Measurements from ENCODE around the gene NEGR1.

Gene NEGR1

DNA sequence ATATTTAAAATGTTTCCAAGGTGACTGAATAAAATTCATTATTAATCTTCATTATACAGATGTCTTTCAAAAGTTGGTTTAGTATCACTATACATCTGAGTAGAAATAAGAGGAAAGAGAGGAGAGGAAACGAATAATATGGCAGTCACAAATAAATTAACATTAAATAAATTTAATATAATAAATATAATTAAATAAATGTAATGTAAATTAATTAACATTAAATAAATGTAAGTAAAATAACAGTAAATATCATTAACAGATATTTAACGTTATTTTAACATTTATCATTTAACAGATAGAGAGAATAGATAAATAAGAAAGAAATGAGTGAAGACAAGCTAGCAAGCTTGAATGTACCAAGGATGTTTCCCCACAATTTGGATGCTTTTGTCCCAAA, 592.7 kb downstream of the NEGR1 start:
- no peak for DNase-seq (ENCODE audit: low read depth)

DNA sequence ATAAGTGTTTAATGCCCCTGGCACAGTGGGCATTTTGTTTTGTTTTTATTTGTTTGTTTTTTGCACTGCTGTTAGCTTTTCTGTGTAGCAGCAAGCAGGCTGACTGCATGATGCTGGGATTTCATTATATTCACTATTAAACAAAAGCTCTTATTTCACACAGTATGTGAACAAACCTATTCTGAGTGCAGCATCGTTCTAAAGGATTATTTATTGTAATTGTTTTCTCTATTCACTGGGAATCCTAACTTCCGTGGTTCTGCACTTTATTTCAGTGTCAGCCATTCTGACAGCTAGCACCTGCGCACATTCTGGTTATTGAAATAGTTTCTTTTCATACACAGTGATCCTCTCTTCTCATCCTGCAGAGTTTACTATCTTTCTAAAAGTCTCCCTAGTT, 595.0 kb downstream of the NEGR1 start:
- no peak for DNase-seq (ENCODE audit: low read depth)

DNA sequence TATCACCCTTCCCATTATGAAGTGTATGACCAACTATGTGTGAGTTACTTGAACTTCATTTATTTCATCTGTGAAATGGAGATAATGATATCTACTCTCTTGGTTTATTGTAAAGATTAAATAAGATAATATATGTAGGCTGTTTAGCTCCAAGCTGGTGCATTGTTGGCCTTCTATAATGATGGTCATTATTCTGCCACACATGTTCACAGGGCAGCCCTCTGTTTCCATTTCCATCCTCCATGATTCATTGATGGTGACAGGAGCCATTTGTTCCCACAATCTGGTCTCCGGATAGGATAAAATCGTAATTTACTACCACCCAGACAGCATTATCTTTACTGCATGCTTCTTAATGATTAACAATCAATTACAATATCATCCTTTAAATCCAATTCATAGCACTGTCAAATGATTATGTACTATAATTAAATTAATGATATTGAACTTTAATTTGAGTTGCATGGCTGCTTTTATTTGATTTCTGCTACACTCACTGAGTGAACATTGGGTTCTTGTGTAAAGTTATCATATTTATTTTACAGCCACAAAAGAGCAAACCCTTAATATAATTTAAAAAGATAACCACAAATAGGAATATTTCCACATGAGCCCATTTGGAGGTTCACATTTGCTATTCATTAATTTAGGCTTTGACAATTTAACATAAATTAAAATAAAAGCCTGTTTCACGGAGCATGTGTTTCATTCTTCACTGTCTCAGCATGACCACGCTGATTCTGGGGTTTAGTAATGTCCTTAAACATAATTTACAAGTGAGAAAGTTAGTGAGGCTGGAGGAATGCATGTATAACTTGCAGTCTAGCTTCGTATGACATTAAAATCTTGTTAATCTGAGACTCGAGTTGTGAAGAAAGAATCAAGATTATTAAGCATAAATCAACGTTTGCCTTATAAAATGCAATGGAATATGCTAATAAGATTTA, 605.1 kb downstream of the NEGR1 start:
- DNase-seq (ENCODE audit: low read depth) = no peak

DNA sequence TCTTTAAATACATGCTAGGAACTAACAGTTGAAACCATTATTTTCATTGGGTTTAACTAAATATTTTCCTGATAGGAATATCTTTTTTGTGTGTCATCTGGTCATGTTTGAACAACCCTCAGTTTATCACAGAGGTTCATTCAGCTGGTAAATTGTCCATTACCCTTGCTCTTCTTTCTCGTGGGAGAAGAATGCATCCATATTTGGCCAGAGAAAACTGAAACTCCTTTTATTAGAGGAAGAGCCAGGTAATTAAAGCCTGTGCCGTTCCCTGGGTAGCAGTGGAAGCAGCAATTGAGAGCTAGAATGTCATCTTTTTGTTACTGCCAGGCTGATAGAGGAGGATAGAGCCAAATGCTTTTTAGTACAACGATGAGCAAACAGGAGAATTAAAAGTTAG, 614.3 kb downstream of the NEGR1 start:
- no peak for DNase-seq (ENCODE audit: low read depth)

DNA sequence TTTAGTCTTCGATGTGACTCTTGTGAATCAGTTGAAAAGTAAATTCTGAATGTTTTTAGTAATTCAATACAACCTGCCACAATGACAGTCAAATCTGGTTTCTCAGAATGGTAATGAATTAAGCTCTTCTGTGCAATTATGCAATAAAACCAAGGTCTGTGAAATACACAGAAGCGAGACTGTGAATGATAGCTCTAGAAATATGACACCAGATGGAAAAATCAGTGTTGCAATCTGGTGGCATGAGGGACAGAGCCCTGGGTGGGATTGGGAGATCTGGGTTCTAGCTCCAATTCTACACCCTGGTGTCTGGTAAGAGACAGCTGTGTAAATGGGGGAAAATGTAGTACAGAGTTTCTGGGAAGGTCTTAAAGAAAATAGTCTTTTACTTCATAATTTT, 615.1 kb downstream of the NEGR1 start:
- DNase-seq (ENCODE audit: low read depth) = peak; percentile 42

DNA sequence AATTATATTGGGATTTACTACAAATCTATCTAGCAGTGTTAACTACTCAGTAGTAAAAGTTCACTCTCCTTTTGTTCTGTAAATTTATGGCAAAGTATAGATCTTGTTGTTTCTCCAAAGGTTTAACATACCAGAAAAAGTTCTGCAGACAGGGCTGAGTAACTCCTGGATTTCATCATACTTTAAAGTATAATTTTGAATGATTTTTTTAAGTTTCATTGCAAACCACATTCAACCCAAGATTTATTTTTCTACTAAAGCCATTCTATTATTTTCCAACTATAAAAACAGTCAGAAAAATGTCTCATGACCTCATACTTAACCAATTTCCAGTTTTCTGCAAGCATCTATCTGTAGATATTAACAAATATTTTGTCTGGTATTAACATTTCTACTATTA, 615.7 kb downstream of the NEGR1 start:
- DNase-seq (ENCODE audit: low read depth) = peak; percentile 25

DNA sequence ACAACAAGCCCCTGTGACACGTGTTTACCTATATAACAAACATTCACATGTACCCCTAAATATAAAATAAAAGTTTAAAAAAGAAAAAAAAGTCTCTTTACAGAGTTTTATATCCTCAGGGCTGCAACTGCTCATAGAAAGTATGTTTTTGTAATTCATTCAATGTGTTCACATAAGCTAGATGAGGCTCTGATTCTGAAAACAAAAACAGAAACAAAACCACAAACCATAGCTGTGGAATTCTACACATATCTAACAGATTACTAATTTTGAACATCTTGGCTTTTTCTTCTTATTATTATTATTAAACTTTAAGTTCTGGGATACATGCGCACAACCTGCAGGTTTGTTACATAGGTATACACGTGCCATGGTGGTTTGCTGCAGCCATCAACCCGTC, 621.9 kb downstream of the NEGR1 start:
- peak; percentile 38 for DNase-seq (ENCODE audit: low read depth)

DNA sequence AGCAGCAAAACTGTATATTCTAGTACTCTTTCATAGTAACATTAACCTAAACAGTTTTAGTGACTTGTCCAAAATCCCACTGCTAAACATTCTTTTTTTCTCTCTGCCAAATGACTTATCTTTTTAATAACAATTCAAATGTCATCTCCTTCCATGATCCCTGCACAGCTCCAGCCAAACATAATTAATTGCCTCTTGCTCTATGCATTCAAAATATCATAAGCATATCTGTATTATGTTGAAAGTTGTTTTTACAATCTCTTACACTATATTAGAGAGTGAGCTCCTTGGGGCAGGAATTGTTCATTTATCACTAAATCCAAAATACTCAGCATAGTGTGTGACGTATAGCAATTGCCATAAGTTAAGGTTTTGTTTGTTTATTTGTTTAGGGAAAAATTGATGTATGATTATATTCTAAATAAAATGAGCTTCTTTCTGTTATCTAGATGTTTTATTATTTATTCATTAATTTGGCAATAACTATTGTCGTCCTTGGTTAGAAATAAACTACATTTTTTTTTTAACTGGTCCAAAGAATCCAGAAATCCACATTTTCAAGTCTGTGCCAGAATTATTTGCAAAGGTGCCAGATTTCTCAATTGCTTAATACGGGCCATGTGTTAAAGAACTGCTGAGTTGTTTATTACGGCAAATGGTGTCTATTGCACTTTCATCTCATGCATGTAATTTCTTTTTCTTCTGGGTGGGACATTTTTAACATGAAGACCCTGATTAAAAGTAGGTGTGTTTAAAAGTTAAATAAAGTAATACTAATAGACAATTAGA, 624.3 kb downstream of the NEGR1 start:
- DNase-seq (ENCODE audit: low read depth) = peak; percentile 7

DNA sequence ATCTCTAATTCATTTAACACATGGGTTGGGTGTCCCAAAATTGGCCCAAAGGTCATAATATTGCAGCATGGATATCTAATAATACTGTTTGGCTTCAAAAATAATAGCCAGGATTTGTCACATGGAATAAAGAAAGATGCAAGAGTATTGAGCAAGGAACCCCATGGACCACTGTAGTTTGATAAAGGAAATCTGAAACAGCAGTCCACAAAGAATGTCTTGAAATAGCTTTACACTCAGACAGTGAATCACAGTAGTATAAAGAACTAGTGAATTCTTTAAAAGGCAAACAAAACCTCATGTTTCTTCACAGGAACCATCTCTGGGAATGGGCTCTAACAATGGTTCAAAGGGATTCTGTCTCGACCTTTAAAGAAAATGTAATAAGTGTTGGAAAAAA, 625.4 kb downstream of the NEGR1 start:
- peak; percentile 8 for DNase-seq (ENCODE audit: low read depth)

DNA sequence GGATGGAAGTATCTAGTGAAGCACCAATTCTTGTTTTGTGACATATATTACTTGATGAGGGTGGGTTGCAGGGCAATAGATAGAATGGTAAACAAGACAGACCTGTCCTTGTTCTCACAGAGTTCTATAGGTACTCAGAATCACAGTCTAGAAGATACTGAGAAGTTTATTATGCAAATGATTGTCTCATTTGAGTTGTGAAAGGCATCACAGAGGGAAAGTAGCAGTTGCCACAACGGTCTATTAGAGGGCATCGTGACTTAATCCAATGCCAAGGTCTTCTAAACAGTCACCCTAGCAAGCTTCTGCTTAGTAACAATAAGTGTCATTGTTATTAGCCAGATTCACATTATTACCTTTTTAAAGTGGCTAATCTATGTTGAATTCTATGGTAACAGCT, 626.7 kb downstream of the NEGR1 start:
- DNase-seq (ENCODE audit: low read depth) = no peak

DNA sequence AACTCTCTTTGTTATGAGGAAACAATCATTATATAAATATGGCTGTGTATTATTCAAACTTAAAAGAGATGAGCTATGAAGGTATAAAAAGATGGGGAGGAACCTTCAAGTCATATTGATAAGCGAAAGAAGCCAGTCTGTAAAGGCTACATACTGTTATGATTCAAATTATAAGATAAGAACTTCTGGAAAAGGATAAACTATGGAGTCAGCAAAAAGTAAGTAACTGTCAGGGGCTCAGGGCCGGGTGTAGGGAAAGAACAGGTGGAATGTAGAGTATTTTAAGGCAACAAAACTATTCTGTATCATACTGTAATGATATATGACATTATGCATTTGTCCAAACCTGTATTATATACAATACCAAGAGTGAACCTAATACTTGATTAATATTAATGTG, 628.4 kb downstream of the NEGR1 start:
- no peak for DNase-seq (ENCODE audit: low read depth)

DNA sequence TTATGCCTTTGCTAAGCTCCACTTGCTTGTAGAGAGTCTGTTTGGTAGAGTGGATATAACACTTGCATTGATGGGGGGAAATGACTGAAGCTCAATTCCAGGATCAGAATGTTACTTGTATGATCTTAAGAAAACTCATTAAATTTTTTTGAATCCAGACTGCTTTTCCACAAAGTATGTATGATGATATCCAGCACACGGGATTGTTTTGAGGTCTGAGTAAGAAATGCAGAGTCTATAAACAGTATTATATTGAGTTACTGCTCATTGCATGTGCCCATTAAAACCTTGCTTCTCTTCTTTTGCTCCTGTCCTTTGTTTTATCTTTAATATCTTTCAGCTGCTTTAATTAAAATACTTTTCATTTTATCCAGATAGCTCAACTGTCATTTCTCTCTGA, 631.1 kb downstream of the NEGR1 start:
- DNase-seq (ENCODE audit: low read depth) = no peak

DNA sequence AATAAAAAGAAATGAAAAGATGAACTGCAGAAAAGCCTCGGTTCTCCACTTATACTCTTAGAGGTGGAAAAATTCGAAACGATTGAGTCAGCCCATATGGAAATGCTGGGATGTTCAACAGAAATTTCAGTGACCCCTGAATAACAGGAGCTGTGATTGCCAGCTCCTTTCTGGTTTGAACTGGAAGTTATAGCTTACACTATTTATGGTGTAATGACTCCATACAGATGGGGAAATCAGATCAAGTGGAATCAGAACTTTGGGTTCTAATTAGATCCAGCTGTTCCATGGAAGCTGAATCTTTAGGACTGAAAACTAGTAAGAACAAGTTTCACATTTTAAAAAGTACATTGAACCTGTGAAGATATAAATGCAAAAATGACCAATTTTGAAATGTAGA, 632.2 kb downstream of the NEGR1 start:
- no peak for DNase-seq (ENCODE audit: low read depth)

DNA sequence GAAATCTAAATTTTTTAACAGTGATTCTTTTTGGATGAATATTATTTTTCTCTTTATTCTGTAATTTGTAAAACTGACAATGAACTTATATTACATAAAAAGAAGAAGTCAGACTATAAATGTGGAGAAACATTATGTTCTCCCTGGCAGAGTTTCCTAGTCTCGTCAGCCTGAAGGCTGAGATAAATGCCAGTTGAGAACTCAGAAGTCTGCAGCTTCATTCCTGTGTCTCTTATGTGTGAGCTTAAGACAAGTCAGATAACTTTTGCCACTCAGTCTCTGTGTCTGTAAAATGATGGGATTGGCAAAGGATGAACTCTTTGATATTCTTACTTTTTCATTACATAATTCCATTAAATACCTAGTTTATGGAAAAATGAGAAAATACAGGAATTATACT, 632.7 kb downstream of the NEGR1 start:
- DNase-seq (ENCODE audit: low read depth) = no peak

DNA sequence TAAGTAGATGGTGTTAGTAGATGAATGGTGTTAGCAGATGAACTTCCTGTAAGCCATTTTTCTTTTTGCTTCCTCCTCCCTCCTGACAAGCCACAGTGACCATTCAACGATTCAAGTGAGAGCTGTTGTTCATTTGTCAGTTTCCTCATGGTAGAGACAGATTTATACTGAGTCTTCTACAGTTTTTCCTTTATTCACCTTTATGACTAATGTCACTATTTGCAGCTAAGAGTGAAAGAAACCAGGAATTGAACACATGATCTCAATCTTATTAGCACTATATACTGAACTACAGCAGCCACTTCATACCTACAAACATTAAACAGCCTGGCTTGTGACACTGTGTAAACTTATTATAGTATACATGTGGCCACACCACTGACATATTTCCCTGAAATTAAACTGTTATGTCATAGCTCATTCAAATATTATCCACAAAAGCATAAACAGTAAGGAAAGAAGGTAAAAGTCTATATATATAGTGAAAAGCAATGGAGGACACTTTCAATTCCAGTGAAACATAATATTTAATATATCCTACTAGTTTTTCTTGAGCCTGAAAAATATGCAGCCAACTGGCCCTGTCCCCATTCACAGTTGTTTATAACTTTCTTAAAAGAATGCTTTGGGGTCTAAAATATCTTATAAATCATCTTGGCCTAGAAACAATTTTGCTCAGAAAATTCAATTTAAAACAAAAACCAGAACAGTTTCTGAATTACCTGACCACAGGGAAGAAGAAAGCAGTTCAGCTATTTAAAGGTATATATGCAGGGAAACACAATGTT, 634.6 kb downstream of the NEGR1 start:
- no peak for DNase-seq (ENCODE audit: low read depth)

DNA sequence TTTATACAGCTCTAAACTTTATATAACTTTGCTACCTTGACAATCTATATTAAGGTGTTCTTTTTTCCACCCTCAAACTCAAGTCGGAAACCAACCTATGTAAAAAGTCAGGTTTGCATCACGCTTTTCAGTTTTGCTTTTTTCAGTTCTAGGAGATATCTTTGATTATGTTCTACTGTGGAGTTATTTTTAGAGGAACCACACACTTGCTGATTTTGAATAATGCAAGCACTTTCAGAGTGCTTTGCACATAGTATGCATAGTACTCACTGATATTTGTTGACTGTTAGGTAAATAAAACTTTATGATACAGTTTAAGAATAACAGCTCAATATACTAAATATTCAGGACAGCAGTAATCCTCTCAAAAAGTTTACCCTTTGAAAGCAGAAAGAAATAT, 637.3 kb downstream of the NEGR1 start:
- DNase-seq (ENCODE audit: low read depth) = no peak

DNA sequence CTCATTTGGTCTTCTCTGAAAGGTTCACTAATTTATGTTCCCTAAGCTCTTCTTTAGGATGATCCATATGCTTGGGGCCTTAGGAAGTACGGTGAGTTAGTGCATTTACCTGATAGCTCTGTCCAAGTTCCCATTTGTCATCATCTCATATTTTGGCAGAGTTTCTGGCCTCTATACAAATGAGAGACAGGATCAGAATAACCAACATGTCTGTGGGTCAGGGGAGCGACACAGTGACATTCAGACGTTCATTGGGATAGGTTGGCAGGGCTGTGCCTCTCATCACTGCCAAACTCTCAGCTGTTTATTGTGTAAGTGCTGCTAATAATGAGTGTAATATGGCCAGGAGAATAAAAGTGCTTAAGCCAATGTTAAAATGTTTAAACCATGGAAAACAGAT, 640.4 kb downstream of the NEGR1 start:
- DNase-seq (ENCODE audit: low read depth) = no peak

DNA sequence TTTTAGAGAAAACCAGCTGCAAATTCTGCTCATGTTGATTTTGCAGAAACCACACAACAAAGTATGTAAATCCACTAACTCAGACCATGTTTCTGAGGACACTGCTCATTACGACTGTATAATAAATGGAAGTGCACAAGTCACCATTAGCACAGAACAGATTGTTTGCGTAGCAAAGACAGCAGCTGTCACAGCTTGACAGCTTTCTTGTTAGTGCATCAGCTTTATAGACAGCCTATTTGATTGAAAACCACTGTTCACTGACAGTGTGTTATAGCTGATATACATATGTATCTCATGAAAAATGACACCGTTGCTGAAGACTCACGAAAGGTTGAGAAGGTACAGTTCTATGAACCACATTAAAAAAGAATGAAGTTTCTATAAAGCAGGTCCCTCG, 641.3 kb downstream of the NEGR1 start:
- no peak for DNase-seq (ENCODE audit: low read depth)

DNA sequence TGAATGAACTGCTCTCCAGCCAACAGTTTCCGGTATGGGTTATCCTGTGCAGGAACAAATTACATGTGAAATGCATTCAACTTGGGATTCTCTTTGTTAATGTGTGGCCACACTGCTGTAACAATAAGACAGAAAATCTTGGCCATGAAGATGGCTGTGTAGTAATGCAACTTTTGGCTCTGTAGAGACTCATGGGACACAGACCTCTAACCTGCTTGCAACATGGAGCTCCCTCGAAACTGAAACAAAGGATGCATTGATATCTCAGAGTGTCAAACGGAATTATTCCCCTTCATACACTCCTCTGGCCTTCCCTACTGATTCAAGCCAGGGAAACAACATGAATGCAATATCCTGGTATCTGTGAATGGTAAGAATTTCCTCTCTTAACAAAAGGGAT, 642.2 kb downstream of the NEGR1 start:
- no peak for DNase-seq (ENCODE audit: low read depth)

DNA sequence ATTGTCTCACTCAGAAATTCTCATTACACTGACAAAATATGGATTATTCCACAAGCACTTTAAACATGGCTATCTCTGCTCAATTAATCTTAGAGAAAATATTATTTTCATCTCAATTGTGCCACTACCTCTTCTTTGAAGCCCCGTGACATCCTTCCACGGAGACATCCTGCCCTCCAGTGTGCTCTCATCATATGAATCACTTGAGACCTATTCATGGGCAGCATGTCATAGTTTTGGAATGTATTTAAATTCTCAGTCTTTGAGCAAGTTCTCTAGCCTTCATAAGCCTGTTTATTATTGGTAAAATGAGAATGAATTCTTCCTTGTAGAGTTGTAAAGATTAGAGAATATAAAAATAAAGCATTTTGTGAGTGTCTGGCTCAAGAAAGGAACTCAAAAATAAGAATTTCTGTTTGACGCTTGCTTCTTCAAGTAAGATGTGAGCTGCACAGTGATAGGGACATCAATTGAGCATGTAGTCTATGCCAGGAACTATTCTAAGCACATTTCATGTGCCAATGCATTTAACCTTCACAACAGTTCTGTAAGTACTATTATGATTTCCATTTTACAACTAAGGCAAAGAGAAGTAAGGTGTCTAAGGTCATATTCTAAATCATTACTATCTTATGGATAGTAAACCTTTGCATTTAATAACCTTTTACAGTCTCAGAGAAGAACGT, 644.1 kb downstream of the NEGR1 start:
- peak; percentile 61 for DNase-seq (ENCODE audit: low read depth)

DNA sequence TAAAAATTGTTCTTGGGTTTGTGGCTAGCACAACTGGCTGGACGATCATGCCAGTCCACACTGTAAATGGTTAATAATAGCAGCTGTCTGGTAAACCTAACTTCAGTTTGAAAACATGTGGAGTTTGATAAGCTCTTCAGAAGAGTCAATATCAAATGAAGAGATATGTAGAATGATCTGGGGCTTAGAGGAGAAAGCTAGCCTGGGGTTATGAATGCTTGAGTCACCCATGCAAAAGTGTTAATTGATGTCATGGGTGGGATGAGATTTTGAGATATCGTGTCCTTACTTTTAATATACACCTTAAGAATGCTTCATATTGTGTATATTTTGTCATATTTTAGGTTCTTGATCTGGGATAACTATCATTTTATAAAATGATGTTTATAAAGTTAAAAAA, 646.8 kb downstream of the NEGR1 start:
- no peak for DNase-seq (ENCODE audit: low read depth)

DNA sequence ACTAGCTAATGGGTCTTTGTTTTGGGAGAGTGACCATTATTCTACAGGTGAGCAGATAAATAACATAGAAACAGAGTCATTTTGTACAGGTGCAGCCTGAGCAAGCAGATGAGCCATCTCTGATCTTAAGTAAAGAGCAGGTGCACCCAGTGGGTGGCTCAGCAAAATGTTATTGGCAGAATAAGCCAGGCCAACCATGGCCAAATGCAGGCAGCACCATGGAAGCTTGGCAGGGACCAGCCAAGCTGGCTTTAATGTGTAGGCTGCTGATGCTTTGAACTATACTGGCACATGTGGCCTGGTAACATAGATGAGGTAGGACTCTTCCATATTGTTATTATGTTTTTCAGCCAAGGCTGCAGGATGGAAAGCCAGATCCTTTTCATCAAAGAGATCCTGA, 648.2 kb downstream of the NEGR1 start:
- DNase-seq (ENCODE audit: low read depth) = no peak

Data from iris pigment epithelial cell (primary cell).